HepG2 (cell line): ENCODE measurements around the gene SMOC1. TPM values are rescaled to one million over a fixed set of nuclear protein-coding genes. Genes with fewer than 3 reads are reported as not detected.

Experiments
- ATF1 ChIP-seq: IDR thresholded peaks from 2 replicates; pipeline ENCODE4 v1.6.1; 2016; ENCODE audit warnings: mild to moderate bottlenecking, control low read depth
- BATF2 ChIP-seq: sonication (generic); formaldehyde crosslinking; IDR thresholded peaks from 2 replicates; pipeline ENCODE4 v1.8.0; 2022; ENCODE audit warnings: mild to moderate bottlenecking, missing genetic modification reagents, moderate library complexity
- ELF3 ChIP-seq: IDR thresholded peaks from 2 replicates; pipeline ENCODE4 v1.6.1; 2016; ENCODE audit warnings: missing genetic modification reagents, missing compliant biosample characterization
- JUND ChIP-seq: sonication (generic); formaldehyde crosslinking; IDR thresholded peaks from 2 replicates; pipeline ENCODE4 v1.8.0; 2022; ENCODE audit warnings: mild to moderate bottlenecking, missing genetic modification reagents
- KLF13 ChIP-seq: sonication (generic); formaldehyde crosslinking; IDR thresholded peaks from 2 replicates; pipeline ENCODE4 v1.4.0; 2020; ENCODE audit warnings: mild to moderate bottlenecking, missing genetic modification reagents
- MAX ChIP-seq: IDR thresholded peaks from 2 replicates; pipeline ENCODE4 v1.6.1; 2012; ENCODE audit warnings: inconsistent platforms
- PRMT3 ChIP-seq: sonication (generic); formaldehyde crosslinking; IDR thresholded peaks from 2 replicates; pipeline ENCODE4 v1.8.1; 2022; ENCODE audit warnings: low read depth, mild to moderate bottlenecking, moderate library complexity, missing genetic modification reagents, borderline replicate concordance
- REST ChIP-seq, 2 experiments: IDR thresholded peaks; 2 replicates each; pipeline ENCODE4 v1.6.1; 2011 to 2012; ENCODE audit warnings: low read length in 2 of 2, borderline replicate concordance in 1 of 2, low read depth in 1 of 2, mild to moderate bottlenecking in 1 of 2, moderate library complexity in 1 of 2
- SAP130 ChIP-seq: IDR thresholded peaks from 2 replicates; pipeline ENCODE4 v1.6.1; 2016; ENCODE audit warnings: low read depth
- THRA ChIP-seq: sonication (generic); formaldehyde crosslinking; IDR thresholded peaks from 2 replicates; pipeline ENCODE4 v1.4.0; 2020; ENCODE audit warnings: missing genetic modification reagents, borderline replicate concordance
- ZFP36L1 ChIP-seq: sonication (generic); formaldehyde crosslinking; IDR thresholded peaks from 2 replicates; pipeline ENCODE4 v1.8.0; 2022; ENCODE audit warnings: mild to moderate bottlenecking, missing genetic modification reagents, moderate library complexity
- ZNF143 ChIP-seq: sonication (generic); formaldehyde crosslinking; IDR thresholded peaks from 2 replicates; pipeline ENCODE4 v1.4.0; 2020; ENCODE audit warnings: missing genetic modification reagents
- ZNF232 ChIP-seq: sonication (generic); formaldehyde crosslinking; IDR thresholded peaks from 2 replicates; pipeline ENCODE4 v1.4.0; 2020; ENCODE audit warnings: missing genetic modification reagents, borderline replicate concordance
- ZNF503 ChIP-seq: sonication (generic); formaldehyde crosslinking; IDR thresholded peaks from 2 replicates; pipeline ENCODE4 v1.4.0; 2020; ENCODE audit warnings: missing genetic modification reagents
- ZNF770 ChIP-seq: sonication (generic); formaldehyde crosslinking; IDR thresholded peaks from 2 replicates; pipeline ENCODE4 v1.5.0; 2020; ENCODE audit warnings: mild to moderate bottlenecking, missing genetic modification reagents
- ZNF790 ChIP-seq: sonication (generic); formaldehyde crosslinking; IDR thresholded peaks from 2 replicates; pipeline ENCODE4 v1.8.0; 2022; ENCODE audit warnings: missing genetic modification reagents, mild to moderate bottlenecking, borderline replicate concordance
- polyA plus RNA-seq, 8 experiments: library from polyadenylated mRNA; depleted of rRNA in 3 of 8; stranded (reverse) in 7 of 8; unstranded in 1 of 8; fragments of >200 nt; fragmentation: Illumina TruSeq in 4 of 8; extraction: Trizol in 4 of 8; gene quantifications; 2 replicates each; pipeline versions ENCODE4 v1.2.1 to v1.2.3, GENCODE V29; 2011 to 2016; ENCODE audit warnings: low read depth in 4 of 8, missing spikeins in 1 of 8, mixed read lengths in 1 of 8; ENCODE audit not compliant: insufficient read depth in 1 of 8
- total RNA-seq, 5 experiments: library from RNA; depleted of rRNA; stranded (reverse); fragments of >200 nt; fragmentation: Illumina TruSeq; extraction: Trizol; gene quantifications; 2 replicates each; pipeline ENCODE4 v1.2.3, GENCODE V29; 2016; ENCODE audit warnings: low read depth in 1 of 5

Gene SMOC1
- total and polyA plus RNA-seq, 2 of the 13 experiments (the other 11 are each of a cell fraction or from before 2014, with no cell fraction given), result 17.8 to 35.6 TPM

- no peak; a peak in 2 of 4 replicates for TF ChIP-seq REST (IDR thresholded peaks at IDR 0.05; ENCODE audit: borderline replicate concordance in 1 of 2, low read depth in 1 of 2, low read length in 2 of 2)
- peak; percentile 67 for TF ChIP-seq MAX
- 0 out of 2 replicates have a peak, but pooled peaks have one; percentile 56 for TF ChIP-seq ZNF232 (CRISPR knock-in tag)
- TF ChIP-seq ELF3 (CRISPR knock-in tag), result no peak
- TF ChIP-seq BATF2 (CRISPR knock-in tag), result no peak
- TF ChIP-seq PRMT3 (CRISPR knock-in tag), result no peak
- TF ChIP-seq SAP130 (CRISPR knock-in tag), result peak; percentile 84
- no peak for TF ChIP-seq ZNF143 (CRISPR knock-in tag)
- peak; percentile 48; the same call in 1 of the 2 replicates for TF ChIP-seq THRA (CRISPR knock-in tag)
- no peak for TF ChIP-seq ATF1
- no peak for TF ChIP-seq KLF13
- peak; percentile 50 for TF ChIP-seq ZNF503 (CRISPR knock-in tag)
- TF ChIP-seq ZNF770 (CRISPR knock-in tag), result no peak
- TF ChIP-seq ZFP36L1 (CRISPR knock-in tag), result peak; percentile 72
- TF ChIP-seq JUND (CRISPR knock-in tag), result peak; percentile 18; the same call in 1 of the 2 replicates
- TF ChIP-seq ZNF790, result no peak
Observed at GRCh38 chr14:69850086-69850735, 29.0 kb upstream of the SMOC1 start (continued).
